Left cardiac atrium (tissue), 4 donors: ENCODE data around the gene MCFD2. TPM values are rescaled to one million over a fixed set of nuclear protein-coding genes. Genes with fewer than 3 reads are reported as not detected.

Experiments used
- ATAC-seq, 2 donors: fragments of 200-7000 bp; cut with Tn5 transposase; one replicate each; pipeline ENCODE4 v1.9.1; 2020; ENCODE audit warnings: mild to moderate bottlenecking in 2 of 2, moderate library complexity in 2 of 2
- DNase-seq: peaks from one replicate; pipeline ENCODE4 v3.0.0-alpha.2; 2020
- intact Hi-C, 2 donors: fragments of 100-400 bp; cut with DNase I; formaldehyde crosslinking; loops; one replicate each; pipeline versions ENCODE4 v1.14.1 to v1.15.1; 2022 to 2023
- total RNA-seq, 2 donors: library from RNA; stranded (reverse); fragmentation: NEBNext Ultra II Directional; extraction: Animal tissue kit (Norgen Biotek cat#: 25700); gene quantifications; one replicate each; pipeline ENCODE4 v1.2.1, GENCODE V29; 2021
- donor health status: DM: no; HTN: yes; CAD: no.
- donor health status: DM: no; HTN: yes; CAD: no; lungs with severe emphysema.
- donor health status: DM: yes; HTN: yes; CAD: no.
- donor health status: Dilated cardiomyopathy.

The MCFD2 gene
- total RNA-seq, 2 donors from 2014 or later: 65.4 to 88.7 TPM

DNA sequence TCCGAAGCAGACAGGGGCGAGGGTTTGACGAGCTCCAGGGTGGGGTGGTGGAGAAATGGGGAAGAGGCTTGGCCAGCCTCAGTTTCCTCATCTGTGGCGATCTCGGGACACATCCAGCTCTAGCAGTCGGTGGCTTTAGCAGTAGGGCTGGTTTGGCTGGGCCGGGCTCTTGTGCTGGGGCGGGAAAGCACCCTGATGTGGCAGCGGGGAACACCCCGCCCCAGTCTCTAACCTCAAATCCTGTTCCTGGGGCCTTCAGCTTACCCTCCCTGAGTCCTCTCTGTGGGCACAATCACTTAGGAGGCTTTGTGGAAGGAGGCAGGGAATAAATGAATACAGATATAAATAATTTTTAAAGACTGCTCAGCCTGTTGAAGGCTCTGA lies 26.5 kb upstream of the MCFD2 start:
- no peak for DNase-seq
- intact Hi-C loops: no loop called here
- ATAC-seq: peak; percentile 10 to 29

- ATAC-seq: no peak
- intact Hi-C loops: no loop called here
- no peak for DNase-seq
Observed at GRCh38 chr2:46939626-46940359, 24.2 kb upstream of the MCFD2 start.

GRCh38 chr2:46937471-46937901 lies 21.9 kb upstream of the MCFD2 start:
- intact Hi-C loops: no loop called here
- ATAC-seq (no peak), DNase-seq (no peak)

DNA sequence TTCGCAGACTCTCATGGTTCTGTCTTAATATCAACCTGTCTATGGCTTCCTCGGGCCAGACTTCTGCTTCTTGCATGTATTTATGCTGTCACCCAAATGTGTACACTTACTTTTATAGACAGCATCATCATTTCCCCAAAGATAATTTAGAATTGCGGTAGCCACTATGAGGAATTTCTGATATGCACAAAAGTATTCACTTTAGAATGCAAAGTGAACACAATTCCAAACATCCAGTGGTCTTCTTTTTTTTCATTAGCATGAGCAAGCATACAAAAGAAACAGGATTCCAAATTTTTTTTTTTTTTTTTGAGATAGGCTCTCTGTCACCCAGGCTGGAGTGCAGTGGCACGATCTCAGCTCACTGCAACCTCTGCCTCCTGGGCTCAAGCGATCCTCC lies 21.0 kb upstream of the MCFD2 start:
- ATAC-seq: no peak
- DNase-seq: no peak
- intact Hi-C loops: no loop called here

DNA sequence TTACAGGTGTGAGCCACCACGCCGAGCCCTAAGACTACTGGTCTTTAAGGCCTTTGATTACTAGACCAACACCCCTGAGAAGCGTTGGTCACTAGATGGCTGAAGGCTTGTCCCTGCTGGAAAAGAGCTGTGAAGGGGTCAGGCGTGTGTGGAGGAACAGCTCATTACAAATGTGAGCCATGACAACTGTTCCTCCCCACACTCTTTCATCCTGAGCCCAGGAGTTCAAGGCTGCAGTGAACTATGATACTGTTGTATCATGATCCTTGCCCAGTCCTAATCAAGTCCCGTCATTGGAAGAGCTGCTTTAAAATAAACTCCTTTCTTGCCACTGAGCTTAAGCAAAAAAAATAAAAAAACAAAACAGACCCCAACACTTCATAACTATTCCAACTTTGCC lies 19.5 kb upstream of the MCFD2 start:
- ATAC-seq (no peak), DNase-seq (no peak)
- intact Hi-C loops: no loop called here

GRCh38 chr2:46929612-46930011 lies 14.0 kb upstream of the MCFD2 start:
- DNase-seq (no peak), ATAC-seq (no peak)
- intact Hi-C loops: no loop called here

DNA sequence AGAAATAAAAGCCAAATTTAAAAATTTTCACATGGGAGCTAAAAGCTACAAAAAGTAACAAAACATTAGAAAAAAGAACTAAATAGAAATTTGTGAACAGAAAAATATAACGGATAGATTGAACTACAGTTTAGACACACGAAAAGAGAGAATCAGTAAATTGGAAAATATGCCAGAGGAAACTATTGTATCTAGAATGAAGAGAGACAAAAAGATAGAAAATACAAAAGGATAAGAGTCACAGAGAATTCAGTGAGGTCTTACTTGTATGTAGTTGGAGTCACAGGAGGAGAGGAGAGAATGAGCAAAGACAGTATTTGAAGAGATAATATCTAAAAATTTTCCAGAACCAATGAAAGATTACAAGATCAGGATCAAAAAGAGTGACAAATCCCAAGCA lies 11.3 kb upstream of the MCFD2 start:
- ATAC-seq (no peak), DNase-seq (no peak)
- intact Hi-C loops: no loop called here

DNA sequence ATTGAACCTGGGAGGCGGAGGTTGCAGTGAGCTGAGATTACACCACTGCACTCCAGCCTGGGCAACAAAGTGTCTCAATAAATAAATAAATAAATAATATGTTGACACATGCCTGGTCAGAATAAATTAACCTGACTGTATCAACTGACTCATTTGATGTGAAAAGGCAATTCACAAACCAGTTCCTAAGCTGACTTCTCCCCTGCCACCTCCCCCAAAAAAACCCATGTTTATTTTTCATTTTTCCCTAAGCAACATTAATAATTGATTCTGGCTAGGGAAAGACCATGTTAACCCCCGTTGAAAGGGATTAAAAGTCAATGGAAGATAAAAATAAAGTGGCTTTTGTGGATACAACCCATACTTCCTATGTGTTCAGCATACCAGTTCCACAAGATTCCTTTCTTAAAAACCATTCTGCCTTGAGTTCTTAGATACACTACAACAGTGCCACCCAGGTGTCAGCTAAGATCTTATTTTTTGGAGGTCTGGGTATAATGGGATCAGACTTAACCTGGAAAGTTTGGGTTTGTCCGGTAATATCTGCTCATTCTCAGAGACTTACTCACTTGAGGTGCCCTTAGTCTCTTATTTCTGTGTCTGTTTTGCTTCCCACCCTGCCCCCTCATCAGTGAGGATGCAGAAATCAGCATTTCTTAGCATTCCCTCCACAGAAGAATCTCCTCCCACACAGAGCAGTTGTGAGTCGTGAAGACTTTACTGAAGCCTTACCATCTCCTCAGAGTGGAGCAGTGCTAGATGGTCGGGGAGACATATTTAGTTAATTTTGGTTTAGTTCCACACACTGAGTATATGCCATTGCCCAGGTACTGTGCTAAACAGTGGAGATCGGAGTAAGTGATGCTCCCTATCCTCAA lies 10.1 kb upstream of the MCFD2 start:
- intact Hi-C loops: no loop called here

GRCh38 chr2:46924608-46925007 lies 9.0 kb upstream of the MCFD2 start:
- intact Hi-C loops: no loop called here
- DNase-seq (peak; percentile 51), ATAC-seq (peak in 1 of 2 donors; percentile 50)

More for the DNA sequence above, 10.1 kb upstream of the MCFD2 start:
- DNase-seq (no peak), ATAC-seq (no peak)

DNA sequence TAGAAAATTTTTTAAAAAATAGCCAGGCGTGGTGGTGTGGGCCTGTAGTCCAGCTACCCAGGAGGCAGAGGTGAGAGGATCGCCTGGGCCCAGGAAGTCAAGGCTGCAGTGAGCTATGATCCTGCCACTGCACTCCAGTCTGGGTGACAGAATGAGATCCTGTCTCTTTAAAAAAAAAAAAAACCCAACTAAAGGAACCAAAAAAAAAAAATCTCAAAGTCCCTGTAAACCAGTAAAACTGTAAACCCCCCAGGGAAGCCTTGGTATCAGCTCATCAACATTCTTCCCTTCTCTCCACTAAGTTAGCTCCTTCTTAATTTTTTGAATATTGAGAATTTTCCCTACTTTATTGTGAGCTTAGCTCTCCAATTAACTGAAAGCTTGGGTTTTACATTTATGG lies 8.4 kb upstream of the MCFD2 start:
- ATAC-seq (no peak), DNase-seq (no peak)
- intact Hi-C loops: no loop called here

DNA sequence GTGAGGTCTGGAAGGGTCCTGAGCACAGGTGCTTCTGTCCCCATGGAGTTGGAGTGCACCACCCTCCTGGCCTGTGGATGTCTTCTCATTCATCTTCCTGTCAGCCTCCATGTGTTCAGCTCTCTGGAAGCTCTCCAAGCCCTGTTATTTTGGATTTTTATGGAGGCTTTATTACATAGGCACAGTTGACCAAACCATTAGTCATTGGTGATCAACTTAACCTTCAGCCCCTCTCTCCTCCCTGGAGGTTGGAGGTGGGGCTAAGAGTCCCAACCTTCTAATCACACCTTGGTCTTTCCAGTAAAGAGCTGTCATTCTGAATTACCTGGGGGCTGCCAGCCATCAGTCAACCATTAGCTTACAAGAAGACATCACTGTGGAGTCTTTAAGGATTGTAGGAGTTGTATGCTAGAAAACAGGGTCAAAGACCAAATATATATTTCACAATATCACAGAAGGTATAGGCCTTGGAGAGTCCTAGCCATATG lies 7.5 kb upstream of the MCFD2 start:
- intact Hi-C loops: no loop called here
- no peak for DNase-seq
- ATAC-seq: no peak

DNA sequence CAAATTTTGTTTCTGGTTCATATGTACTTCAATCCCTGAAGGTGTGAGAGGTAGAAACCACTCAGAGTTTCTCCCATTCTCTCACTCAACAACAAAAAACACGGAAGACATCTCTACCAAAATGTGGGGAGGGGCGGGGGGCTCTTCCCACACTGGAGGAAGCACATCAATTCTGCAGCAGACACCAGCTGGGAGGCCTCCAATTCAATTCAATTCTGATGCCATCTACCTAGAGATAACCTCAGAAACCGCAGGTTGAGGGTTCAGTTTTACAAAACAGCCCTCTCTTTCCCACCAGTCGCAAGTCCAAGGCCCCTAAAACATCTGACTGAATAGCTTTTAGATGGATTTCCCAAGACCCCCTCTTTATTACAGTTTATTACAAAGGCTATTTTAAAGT lies 7.0 kb upstream of the MCFD2 start:
- ATAC-seq: no peak
- intact Hi-C loops: no loop called here
- DNase-seq: no peak

- no peak for DNase-seq
- intact Hi-C loops: no loop called here
- no peak for ATAC-seq
Observed at GRCh38 chr2:46921676-46922448, 6.3 kb upstream of the MCFD2 start.

- intact Hi-C loops: loop anchor here in 1 of 2 donors (2.0 kb wide), 1 partner anchor 405 kb away; no protein-coding TSS in a partner anchor
- ATAC-seq: no peak
- no peak for DNase-seq
Observed at GRCh38 chr2:46917628-46918027, 2.0 kb upstream of the MCFD2 start.

GRCh38 chr2:46915811-46916630 lies 415 bp upstream of the MCFD2 start:
- intact Hi-C loops: loop anchor here in 1 of 2 donors (2.0 kb wide), 1 partner anchor 407 kb away; no protein-coding TSS in a partner anchor
- ATAC-seq: peak; percentile 93 to 94
- DNase-seq: peak; percentile 95

DNA sequence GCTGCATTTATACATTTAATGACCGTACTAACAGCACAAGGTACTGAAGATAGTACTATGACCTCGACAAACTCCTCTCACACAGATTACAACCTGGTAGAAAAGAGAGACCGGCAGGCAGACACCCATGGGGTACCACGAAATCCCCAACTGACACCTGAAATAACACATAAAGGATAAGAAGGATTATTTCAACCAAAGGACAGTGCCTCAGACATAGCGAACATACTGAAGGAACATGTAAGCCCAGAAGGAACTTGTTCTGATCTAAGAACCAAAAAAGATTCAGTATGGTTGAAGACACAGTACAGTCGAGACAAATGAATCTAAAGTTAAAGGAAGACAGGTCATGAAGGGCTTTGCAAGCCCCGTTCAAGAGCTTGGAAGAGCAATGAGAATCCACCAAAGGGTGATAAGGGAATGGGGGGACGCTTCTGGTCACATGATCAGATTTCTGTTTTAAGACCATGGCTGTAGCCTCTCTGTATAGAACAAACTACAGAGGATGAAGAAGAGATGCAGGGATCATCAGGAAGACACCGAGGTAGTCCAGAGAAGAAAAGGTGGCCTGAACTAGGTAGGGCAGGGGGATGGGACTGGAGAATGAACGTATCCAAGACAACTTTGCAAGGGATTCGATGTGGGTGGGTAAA lies 902 bp downstream of the MCFD2 start:
- DNase-seq (no peak), ATAC-seq (no peak)

GRCh38 chr2:46913471-46914381 lies 1.9 kb downstream of the MCFD2 start:
- DNase-seq: peak; percentile 59
- intact Hi-C loops: no loop called here

More for the DNA sequence above, 902 bp downstream of the MCFD2 start:
- intact Hi-C loops: no loop called here

More at GRCh38 chr2:46913471-46914381, 1.9 kb downstream of the MCFD2 start:
- ATAC-seq: peak in 1 of 2 donors; percentile 3
